Measurements from ENCODE around the gene CHD3.

The CHD3 gene

DNA sequence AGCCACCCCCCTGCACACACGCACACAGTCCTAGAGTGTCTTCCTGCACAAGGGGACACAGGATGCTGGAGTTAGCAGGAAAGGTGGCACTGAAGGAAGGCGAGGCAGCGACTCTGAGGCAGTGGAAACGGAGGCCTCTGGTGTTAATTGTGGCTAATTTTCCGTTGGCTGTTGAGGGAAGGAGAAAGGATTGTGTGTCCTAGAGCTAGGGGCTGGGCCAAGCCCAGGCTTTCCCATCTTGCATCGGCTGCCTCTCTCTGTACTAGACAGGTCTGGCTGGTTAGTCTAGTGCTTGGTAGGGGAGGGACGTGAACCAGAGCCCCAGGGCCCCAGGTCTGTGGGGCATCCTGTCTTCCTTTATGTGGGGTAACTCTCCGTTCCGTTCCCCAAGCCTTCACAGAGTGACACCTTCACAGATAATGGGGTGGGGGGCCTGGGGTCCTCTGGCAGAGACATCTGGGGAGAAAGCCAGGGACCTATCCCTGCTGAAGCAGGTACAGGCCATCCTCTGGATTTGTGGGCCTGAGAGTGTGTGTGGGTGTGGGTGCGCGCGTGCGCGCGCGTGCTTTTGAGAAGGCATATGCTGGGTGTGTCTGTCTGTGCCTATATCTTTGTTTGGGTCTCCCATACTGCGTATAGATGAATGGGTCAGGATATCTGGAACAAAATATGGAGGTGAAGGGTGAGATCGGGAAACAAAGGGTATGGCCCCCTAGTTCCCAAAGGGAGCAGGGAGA lies at the start of gene CHD3:
TSS of gene CHD3 (plus strand) at position 606 of the 737 bp plus-strand sequence. CDS start 212 bp downstream, outside the sequence.
- Histone ChIP-seq H3K27ac (no peak within 1 kb of the TSS), H3K27me3 (ENCODE audit: insufficient read depth, low read depth) (no peaks in the 10 kb centered on the region), H2AFZ (ENCODE audit: low read depth) (no peak within 1 kb of the TSS), H3K36me3 (ENCODE audit: insufficient read depth) (no peaks in the 10 kb centered on the region), H3K9ac (no peak within 1 kb of the TSS), H3K79me2 (ENCODE audit: insufficient read depth, low read depth) (no peaks in the 10 kb centered on the region), H3K4me2 (no peak within 1 kb of the TSS), H3K4me3 (IDR thresholded peaks at IDR 0.05; ENCODE audit: insufficient read depth, low read depth, low read length) (no peak within 1 kb of the TSS), H3K4me1 (ENCODE audit: low read depth, poor library complexity, severe bottlenecking) (peaks cover 3% of the 10 kb centered on the region), H4K20me1 (ENCODE audit: insufficient read depth) (no peaks in the 10 kb centered on the region)
- TF ChIP-seq, protein P1, sequence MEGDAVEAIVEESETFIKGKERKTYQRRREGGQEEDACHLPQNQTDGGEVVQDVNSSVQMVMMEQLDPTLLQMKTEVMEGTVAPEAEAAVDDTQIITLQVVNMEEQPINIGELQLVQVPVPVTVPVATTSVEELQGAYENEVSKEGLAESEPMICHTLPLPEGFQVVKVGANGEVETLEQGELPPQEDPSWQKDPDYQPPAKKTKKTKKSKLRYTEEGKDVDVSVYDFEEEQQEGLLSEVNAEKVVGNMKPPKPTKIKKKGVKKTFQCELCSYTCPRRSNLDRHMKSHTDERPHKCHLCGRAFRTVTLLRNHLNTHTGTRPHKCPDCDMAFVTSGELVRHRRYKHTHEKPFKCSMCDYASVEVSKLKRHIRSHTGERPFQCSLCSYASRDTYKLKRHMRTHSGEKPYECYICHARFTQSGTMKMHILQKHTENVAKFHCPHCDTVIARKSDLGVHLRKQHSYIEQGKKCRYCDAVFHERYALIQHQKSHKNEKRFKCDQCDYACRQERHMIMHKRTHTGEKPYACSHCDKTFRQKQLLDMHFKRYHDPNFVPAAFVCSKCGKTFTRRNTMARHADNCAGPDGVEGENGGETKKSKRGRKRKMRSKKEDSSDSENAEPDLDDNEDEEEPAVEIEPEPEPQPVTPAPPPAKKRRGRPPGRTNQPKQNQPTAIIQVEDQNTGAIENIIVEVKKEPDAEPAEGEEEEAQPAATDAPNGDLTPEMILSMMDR (conservative IDR thresholded peaks at IDR 0.05; ENCODE audit: low read depth, low read length) = no peak

- no peak overlapping the region for H2AFZ ChIP-seq (ENCODE audit: low read depth)
- H3K4me2 ChIP-seq = no peak overlapping the region
- no peaks in the 10 kb centered on the region for H3K36me3 ChIP-seq (ENCODE audit: insufficient read depth)
- no peaks in the 10 kb centered on the region for H3K79me2 ChIP-seq (ENCODE audit: insufficient read depth, low read depth)
- peaks cover 10% of the 10 kb centered on the region for H3K4me1 ChIP-seq (ENCODE audit: low read depth, poor library complexity, severe bottlenecking)
- H4K20me1 ChIP-seq (ENCODE audit: insufficient read depth) = no peaks in the 10 kb centered on the region
- H3K27ac ChIP-seq = no peak overlapping the region
- no peak overlapping the region for H3K4me3 ChIP-seq (IDR thresholded peaks at IDR 0.05; ENCODE audit: insufficient read depth, low read depth, low read length)
- TF ChIP-seq, protein P1 (conservative IDR thresholded peaks at IDR 0.05; ENCODE audit: low read depth, low read length) = no peak
- no peaks in the 10 kb centered on the region for H3K27me3 ChIP-seq (ENCODE audit: insufficient read depth, low read depth)
- H3K9ac ChIP-seq = no peak overlapping the region
Measured at GRCh38 chr17:7839190-7839875, 49.3 kb upstream of the CHD3 start.

DNA sequence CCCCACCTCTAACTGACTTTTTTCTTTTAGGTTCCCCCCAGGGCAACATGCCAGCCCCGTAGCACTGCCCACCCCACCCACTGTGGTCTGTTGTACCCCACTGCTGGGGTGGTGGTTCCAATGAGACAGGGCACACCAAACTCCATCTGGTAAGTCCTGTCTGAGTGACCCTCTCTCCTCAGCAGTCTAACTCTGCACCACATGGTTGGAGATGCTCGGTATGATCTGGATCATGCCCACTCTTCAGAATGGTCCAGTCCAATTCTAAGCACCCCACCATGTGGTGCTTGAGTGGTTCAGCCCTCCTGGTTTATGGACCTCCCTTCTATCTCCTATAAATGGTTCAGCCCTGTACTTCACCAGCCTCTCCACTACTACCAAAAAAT lies 48.7 kb upstream of the CHD3 start:
- no peaks in the 10 kb centered on the region for H4K20me1 ChIP-seq (ENCODE audit: insufficient read depth)
- TF ChIP-seq, protein P1 (conservative IDR thresholded peaks at IDR 0.05; ENCODE audit: low read depth, low read length) = no peak
- H3K36me3 ChIP-seq (ENCODE audit: insufficient read depth) = no peaks in the 10 kb centered on the region
- H2AFZ ChIP-seq (ENCODE audit: low read depth) = no peak overlapping the region
- no peak overlapping the region for H3K4me3 ChIP-seq (IDR thresholded peaks at IDR 0.05; ENCODE audit: insufficient read depth, low read depth, low read length)
- H3K4me1 ChIP-seq (ENCODE audit: low read depth, poor library complexity, severe bottlenecking) = peaks cover 10% of the 10 kb centered on the region
- H3K79me2 ChIP-seq (ENCODE audit: insufficient read depth, low read depth) = no peaks in the 10 kb centered on the region
- no peaks in the 10 kb centered on the region for H3K27me3 ChIP-seq (ENCODE audit: insufficient read depth, low read depth)
- H3K9ac ChIP-seq = no peak overlapping the region
- no peak overlapping the region for H3K27ac ChIP-seq
- no peak overlapping the region for H3K4me2 ChIP-seq

GRCh38 chr17:7840441-7840840 lies 48.1 kb upstream of the CHD3 start:
- Histone ChIP-seq H3K4me1 (ENCODE audit: low read depth, poor library complexity, severe bottlenecking) (peaks cover 10% of the 10 kb centered on the region), H3K36me3 (ENCODE audit: insufficient read depth) (no peaks in the 10 kb centered on the region), H3K4me2 (no peak overlapping the region; the same call in 1 of the 2 replicates), H2AFZ (ENCODE audit: low read depth) (no peak overlapping the region), H3K79me2 (ENCODE audit: insufficient read depth, low read depth) (no peaks in the 10 kb centered on the region), H3K4me3 (IDR thresholded peaks at IDR 0.05; ENCODE audit: insufficient read depth, low read depth, low read length) (no peak overlapping the region), H3K9ac (no peak overlapping the region), H3K27me3 (ENCODE audit: insufficient read depth, low read depth) (no peaks in the 10 kb centered on the region), H4K20me1 (ENCODE audit: insufficient read depth) (no peaks in the 10 kb centered on the region), H3K27ac (no peak overlapping the region)
- TF ChIP-seq, protein P1 (conservative IDR thresholded peaks at IDR 0.05; ENCODE audit: low read depth, low read length) = no peak
